BJ (cell line): ENCODE measurements around the gene PIP5K1C. TPM values are rescaled to one million over a fixed set of nuclear protein-coding genes. Genes with fewer than 3 reads are reported as not detected.

ENCODE experiments used
- CTCF ChIA-PET: fragments of 350-600 bp; formaldehyde crosslinking; extraction: SDS; loops from one replicate; lab custom pipeline; 2021; ENCODE audit warnings: antibody characterized with exemption, inconsistent platforms; lab: Yijun Ruan, JAX
- POLR2A ChIA-PET: fragments of 300-600 bp; sonication (Branson Sonifier 250); formaldehyde crosslinking; extraction: SDS; loops from one replicate; lab custom pipeline; 2021; ENCODE audit warnings: antibody characterized with exemption; lab: Charles Lee
- DNase-seq: peaks from one replicate; pipeline ENCODE4 v3.0.0-alpha.2; 2011; ENCODE audit warnings: low read depth
- H3K27me3 ChIP-seq: 2 replicates; pipeline ENCODE4 v1.6.0; 2011; ENCODE audit warnings: low read length; ENCODE audit not compliant: control insufficient read depth, insufficient read depth
- H3K36me3 ChIP-seq: 2 replicates; pipeline ENCODE4 v1.5.1; 2011; ENCODE audit warnings: low read length; ENCODE audit not compliant: control insufficient read depth, insufficient read depth
- H3K4me3 ChIP-seq: 2 replicates; pipeline ENCODE4 v1.5.1; 2011; ENCODE audit warnings: low read depth, mild to moderate bottlenecking, control low read depth, low read length
- CTCF ChIP-seq: IDR thresholded peaks from 2 replicates; pipeline ENCODE4 v1.5.1; 2011; ENCODE audit warnings: low read depth, mild to moderate bottlenecking, control low read depth, inconsistent platforms, low read length, moderate library complexity; ENCODE audit not compliant: insufficient read depth
- polyA plus RNA-seq: library from polyadenylated mRNA; depleted of rRNA; stranded (reverse); fragments of >200 nt; gene quantifications from 2 replicates; pipeline ENCODE4 v1.2.3, GENCODE V29; 2011

Gene PIP5K1C
- polyA plus RNA-seq, 1 experiment = 35.3 TPM

GRCh38 chr19:3642987-3643673 lies 57.1 kb downstream of the PIP5K1C start:
- ChIA-PET POLR2A (no interaction called here), CTCF (no interaction called here)
- DNase-seq = no peak
- H3K36me3 ChIP-seq = peaks cover 43% of the 10 kb centered on the region
- TF ChIP-seq CTCF = no peak
- no peak overlapping the region for H3K4me3 ChIP-seq
- no peaks in the 10 kb centered on the region for H3K27me3 ChIP-seq

GRCh38 chr19:3642296-3642695 lies 58.0 kb downstream of the PIP5K1C start:
- ChIA-PET POLR2A (no interaction called here), CTCF (no interaction called here)

GRCh38 chr19:3641515-3642269 lies 58.6 kb downstream of the PIP5K1C start:
- H3K4me3 ChIP-seq = no peak overlapping the region
- no peaks in the 10 kb centered on the region for H3K27me3 ChIP-seq
- ChIA-PET CTCF (no interaction called here), POLR2A (no interaction called here)
- no peak for TF ChIP-seq CTCF
- H3K36me3 ChIP-seq = peaks cover 44% of the 10 kb centered on the region
- DNase-seq = no peak

More at GRCh38 chr19:3642296-3642695, 58.0 kb downstream of the PIP5K1C start:
- DNase-seq = no peak
- Histone ChIP-seq H3K36me3 (peaks cover 46% of the 10 kb centered on the region), H3K27me3 (no peaks in the 10 kb centered on the region), H3K4me3 (no peak overlapping the region)
- TF ChIP-seq CTCF = no peak

- CTCF ChIA-PET = no interaction called here
- no peak for TF ChIP-seq CTCF
- H3K4me3 ChIP-seq = no peak overlapping the region
- no peak for DNase-seq
- POLR2A ChIA-PET = no interaction called here
- H3K36me3 ChIP-seq = peaks cover 38% of the 10 kb centered on the region
- no peaks in the 10 kb centered on the region for H3K27me3 ChIP-seq
These were observed 60.8 kb downstream of the PIP5K1C start for GRCh38 chr19:3639479-3639878.

- H3K36me3 ChIP-seq = peaks cover 35% of the 10 kb centered on the region
- no peak for DNase-seq
- no peaks in the 10 kb centered on the region for H3K27me3 ChIP-seq
- POLR2A ChIA-PET = no interaction called here
- CTCF ChIA-PET = no interaction called here
- no peak overlapping the region for H3K4me3 ChIP-seq
- no peak for TF ChIP-seq CTCF
These were observed 61.8 kb downstream of the PIP5K1C start for GRCh38 chr19:3638208-3639193.
